GM19099 (cell line): ENCODE data around the gene BARX2.

ENCODE experiments used
- POLR2A ChIP-seq: IDR thresholded peaks from 3 replicates; pipeline ENCODE4 v1.6.1; 2011; ENCODE audit warnings: low read depth; ENCODE audit not compliant: insufficient read length; ENCODE audit errors: extremely low read depth

The BARX2 gene

GRCh38 chr11:129386795-129387397, 11.2 kb downstream of the BARX2 start:
- no peak for TF ChIP-seq POLR2A

- no peak for TF ChIP-seq POLR2A
These were observed 11.8 kb downstream of the BARX2 start for GRCh38 chr11:129387434-129387833.

- no peak for TF ChIP-seq POLR2A
These were observed 13.2 kb downstream of the BARX2 start for GRCh38 chr11:129388824-129389223.

GRCh38 chr11:129390303-129390821, 14.7 kb downstream of the BARX2 start:
- TF ChIP-seq POLR2A: no peak

- TF ChIP-seq POLR2A: no peak
These were observed 15.7 kb downstream of the BARX2 start for GRCh38 chr11:129391360-129391759.

GRCh38 chr11:129391821-129392220, 16.2 kb downstream of the BARX2 start:
- no peak for TF ChIP-seq POLR2A

GRCh38 chr11:129392995-129393394, 17.3 kb downstream of the BARX2 start:
- no peak for TF ChIP-seq POLR2A

- no peak for TF ChIP-seq POLR2A
These were observed 19.1 kb downstream of the BARX2 start for GRCh38 chr11:129394709-129395108.

- no peak for TF ChIP-seq POLR2A
These were observed 19.8 kb downstream of the BARX2 start for GRCh38 chr11:129395432-129395831.

- TF ChIP-seq POLR2A: no peak
These were observed 20.2 kb downstream of the BARX2 start for GRCh38 chr11:129395883-129396282.

GRCh38 chr11:129396454-129396853, 20.8 kb downstream of the BARX2 start:
- TF ChIP-seq POLR2A: no peak

- no peak for TF ChIP-seq POLR2A
These were observed 26.8 kb downstream of the BARX2 start for GRCh38 chr11:129402206-129403171.

GRCh38 chr11:129404731-129405130, 29.1 kb downstream of the BARX2 start:
- TF ChIP-seq POLR2A: no peak

- TF ChIP-seq POLR2A: no peak
These were observed 33.3 kb downstream of the BARX2 start for GRCh38 chr11:129408865-129409444.

- TF ChIP-seq POLR2A: no peak
These were observed 34.8 kb downstream of the BARX2 start for GRCh38 chr11:129410395-129410960.
